Keratinocyte (primary cell): ENCODE results near the gene EXD3. TPM values are rescaled to one million over a fixed set of nuclear protein-coding genes. Genes with fewer than 3 reads are reported as not detected.

Experiments
- DNase-seq: peaks from one replicate; pipeline ENCODE4 v3.0.0-alpha.2; 2011; ENCODE audit warnings: low read depth, missing footprints, low spot score
- FAIRE-seq: peaks from 2 replicates; lab custom pipeline; 2011; peaks lifted over from hg19 to GRCh38; lab: Jason Lieb, UNC
- H2AFZ ChIP-seq: 2 replicates; pipeline ENCODE4 v1.6.0; 2012; ENCODE audit warnings: low read length, control low read depth, inconsistent platforms; ENCODE audit not compliant: control insufficient read depth
- H3K27ac ChIP-seq: 2 replicates; pipeline ENCODE4 v1.5.1; 2011; ENCODE audit warnings: low read length; ENCODE audit not compliant: control insufficient read depth, insufficient read depth
- H3K27me3 ChIP-seq: 3 replicates; pipeline ENCODE4 v1.6.0; 2011; ENCODE audit warnings: low read length; ENCODE audit not compliant: control insufficient read depth, insufficient read depth; ENCODE audit errors: extremely low read depth
- H3K36me3 ChIP-seq, 2 experiments: 2 replicates in 1 of 2; 3 replicates in 1 of 2; pipeline ENCODE4 v1.5.1; 2011; ENCODE audit warnings: low read length in 2 of 2, mild to moderate bottlenecking in 1 of 2; ENCODE audit not compliant: control insufficient read depth in 2 of 2, insufficient read depth in 2 of 2; ENCODE audit errors: extremely low read depth in 1 of 2
- H3K4me1 ChIP-seq: 3 replicates; pipeline ENCODE4 v1.5.1; 2011; ENCODE audit warnings: low read length; ENCODE audit not compliant: control insufficient read depth, insufficient read depth; ENCODE audit errors: extremely low read depth
- H3K4me2 ChIP-seq: 3 replicates; pipeline ENCODE4 v1.6.0; 2011; ENCODE audit warnings: low read depth, low read length; ENCODE audit not compliant: control insufficient read depth, insufficient read depth; ENCODE audit errors: extremely low read depth
- H3K4me3 ChIP-seq, 3 experiments: fragments of 200-600 bp in 1 of 3; sonication (generic) in 1 of 3; 2 replicates in 2 of 3; 3 replicates in 1 of 3; pipeline ENCODE4 v1.5.1; 2011 to 2016; ENCODE audit warnings: low read length in 3 of 3, mild to moderate bottlenecking in 3 of 3, control low read depth in 2 of 3, inconsistent platforms in 1 of 3, low read depth in 1 of 3, mixed read lengths in 1 of 3, mixed run types in 1 of 3, moderate library complexity in 1 of 3; ENCODE audit not compliant: control insufficient read depth in 2 of 3, insufficient read depth in 2 of 3; ENCODE audit errors: extremely low read depth in 1 of 3
- H3K79me2 ChIP-seq: 2 replicates; pipeline ENCODE4 v1.6.0; 2012; ENCODE audit warnings: low read length; ENCODE audit not compliant: control insufficient read depth, insufficient read depth
- H3K9ac ChIP-seq: 3 replicates; pipeline ENCODE4 v1.6.0; 2011; ENCODE audit warnings: low read length; ENCODE audit not compliant: control insufficient read depth, insufficient read depth; ENCODE audit errors: extremely low read depth
- H3K9me1 ChIP-seq: 3 replicates; pipeline ENCODE4 v1.6.0; 2011; ENCODE audit warnings: low read length; ENCODE audit not compliant: control insufficient read depth, insufficient read depth; ENCODE audit errors: extremely low read depth
- H3K9me3 ChIP-seq: 2 replicates; pipeline ENCODE4 v1.5.1; 2012; ENCODE audit warnings: low read depth, low read length; ENCODE audit not compliant: control insufficient read depth
- H4K20me1 ChIP-seq: 3 replicates; pipeline ENCODE4 v1.6.0; 2011; ENCODE audit warnings: low read length; ENCODE audit not compliant: control insufficient read depth, insufficient read depth; ENCODE audit errors: extremely low read depth
- CTCF ChIP-seq, 3 experiments: IDR thresholded peaks in 1 of 3; conservative IDR thresholded peaks in 1 of 3; optimal IDR thresholded peaks in 1 of 3; 2 replicates in 2 of 3; 3 replicates in 1 of 3; pipeline versions ENCODE3 to v1.5.1; 2011; ENCODE audit warnings: low read length in 3 of 3, mild to moderate bottlenecking in 3 of 3, moderate library complexity in 2 of 3, control low read depth in 1 of 3, inconsistent platforms in 1 of 3; ENCODE audit not compliant: insufficient read depth in 2 of 3; ENCODE audit errors: extremely low read depth in 1 of 3
- EZH2 ChIP-seq: IDR thresholded peaks from one replicate; pipeline ENCODE4 v1.6.1; 2012; ENCODE audit warnings: inconsistent platforms, mild to moderate bottlenecking, low read length, moderate library complexity
- dilution Hi-C: fragments of 300-500 bp; cut with MboI; formaldehyde crosslinking; loops from one replicate; pipeline ENCODE4 v1.7.0; 2020; ENCODE audit warnings: low sequenced_read_pairs; ENCODE audit not compliant: extremely low pct_ligation_motif_present
- polyA plus RNA-seq, 5 experiments: library from polyadenylated mRNA; depleted of rRNA in 3 of 5; stranded (reverse) in 3 of 5; stranded (forward) in 1 of 5; unstranded in 1 of 5; fragments of >200 nt; gene quantifications; 1 replicate in 1 of 5; 2 replicates in 3 of 5; 3 replicates in 1 of 5; pipeline versions ENCODE4 v1.2.1 to v1.2.3, GENCODE V29; 2011 to 2012; ENCODE audit warnings: missing spikeins in 2 of 5, low read depth in 1 of 5, low replicate concordance in 1 of 5

EXD3 gene
- polyA plus RNA-seq, 1 donor (not counting 4 experiments of a cell fraction or from before 2014, with no cell fraction given), result 1.5 TPM

- DNase-seq (no peak), FAIRE-seq (no peak)
- no peak for TF ChIP-seq CTCF (optimal IDR thresholded peaks at IDR 0.05 in 1 of 3, IDR thresholded peaks at IDR 0.05 in 1 of 3, conservative IDR thresholded peaks at IDR 0.05 in 1 of 3; ENCODE audit: extremely low read depth in 1 of 3, insufficient read depth in 2 of 3, low read length in 3 of 3)
- TF ChIP-seq EZH2, result no peak
- H3K27me3 ChIP-seq, result peaks cover 21% of the 10 kb centered on the region
- no peaks in the 10 kb centered on the region for H3K9me3 ChIP-seq
- no peaks in the 10 kb centered on the region for H3K9me1 ChIP-seq
- no peak overlapping the region for H3K4me2 ChIP-seq
- no peaks in the 10 kb centered on the region for H3K79me2 ChIP-seq
- H3K27ac ChIP-seq, result no peak overlapping the region
- H3K9ac ChIP-seq, result no peak overlapping the region
- H2AFZ ChIP-seq, result no peak overlapping the region
- H3K4me1 ChIP-seq, result peaks cover 24% of the 10 kb centered on the region
- H3K4me3 ChIP-seq, result no peak overlapping the region
- dilution Hi-C loops, result no loop called here
- H3K36me3 ChIP-seq, result no peaks in the 10 kb centered on the region
- H4K20me1 ChIP-seq, result no peaks in the 10 kb centered on the region
Measured at GRCh38 chr9:137313956-137314560, 108.9 kb downstream of the EXD3 start.

- no peak for FAIRE-seq
- H3K79me2 ChIP-seq, result no peaks in the 10 kb centered on the region
- H3K4me3 ChIP-seq, result no peak overlapping the region
Measured at GRCh38 chr9:137313326-137313936, 109.5 kb downstream of the EXD3 start.

More at GRCh38 chr9:137313326-137313936, 109.5 kb downstream of the EXD3 start:
- Histone ChIP-seq H3K4me1 (peaks cover 24% of the 10 kb centered on the region), H3K9ac (no peak overlapping the region), H3K4me2 (no peak overlapping the region), H3K27ac (no peak overlapping the region), H3K9me1 (no peaks in the 10 kb centered on the region), H3K36me3 (no peaks in the 10 kb centered on the region), H3K27me3 (peaks cover 21% of the 10 kb centered on the region), H3K9me3 (no peaks in the 10 kb centered on the region), H2AFZ (no peak overlapping the region), H4K20me1 (no peaks in the 10 kb centered on the region)
- DNase-seq, result no peak
- dilution Hi-C loops, result no loop called here
- TF ChIP-seq CTCF (optimal IDR thresholded peaks at IDR 0.05 in 1 of 3, IDR thresholded peaks at IDR 0.05 in 1 of 3, conservative IDR thresholded peaks at IDR 0.05 in 1 of 3; ENCODE audit: extremely low read depth in 1 of 3, insufficient read depth in 2 of 3, low read length in 3 of 3), result no peak
